ENCODE measurements around the gene LHX5. TPM values are rescaled to one million over a fixed set of nuclear protein-coding genes. Genes with fewer than 3 reads are reported as not detected.

Gene LHX5
- total RNA-seq, 1 experiment from 2014 or later = 0.65 TPM

GRCh38 chr12:113474635-113475436, 3.2 kb upstream of the LHX5 start:
- Histone ChIP-seq H3K79me2 (ENCODE audit: low read depth) (no peaks in the 10 kb centered on the region), H3K27ac (no peak overlapping the region), H3K27me3 (ENCODE audit: insufficient read depth, low read depth) (peaks cover 90% of the 10 kb centered on the region), H3K9me2 (ENCODE audit: insufficient read depth) (no peaks in the 10 kb centered on the region), H2AFZ (no peak overlapping the region), H3K4me1 (replicated peaks; ENCODE audit: insufficient read depth) (no peaks in the 10 kb centered on the region), H4K20me1 (ENCODE audit: insufficient read depth) (no peaks in the 10 kb centered on the region), H3K9me3 (ENCODE audit: insufficient read depth, low read depth) (no peaks in the 10 kb centered on the region), H3K36me3 (ENCODE audit: low read depth) (no peaks in the 10 kb centered on the region), H3K4me2 (no peak overlapping the region), H3K4me3 (no peak overlapping the region), H3F3A (ENCODE audit: insufficient read depth, low read depth) (no peaks in the 10 kb centered on the region)
- no peak for TF ChIP-seq EZH2 (IDR thresholded peaks at IDR 0.05; ENCODE audit: low read depth)
- TF ChIP-seq CTCF (conservative IDR thresholded peaks at IDR 0.05) = no peak
- CTCF ChIA-PET = no interaction called here
- no TSS peak for BruUV-seq (replicated peaks)
- no peak for DNase-seq
- intact Hi-C loops (cut with micrococcal nuclease; ENCODE audit: unreplicated experiment) = no loop called here
- POLR2A ChIA-PET (ENCODE audit: unreplicated experiment) = no interaction called here

GRCh38 chr12:113473942-113474341, 2.3 kb upstream of the LHX5 start:
- H3K9me3 ChIP-seq (ENCODE audit: insufficient read depth, low read depth) = no peaks in the 10 kb centered on the region
- H3K4me1 ChIP-seq (replicated peaks; ENCODE audit: insufficient read depth) = no peaks in the 10 kb centered on the region
- H3K4me3 ChIP-seq = no peak overlapping the region
- H3K36me3 ChIP-seq (ENCODE audit: low read depth) = no peaks in the 10 kb centered on the region
- POLR2A ChIA-PET (ENCODE audit: unreplicated experiment) = interaction anchor here (0.6 kb wide), 2 partner anchors 52 to 265 kb away, joined by 9 to 11 read pairs; partner anchors contain the start of gene SDSL
- H3K27ac ChIP-seq = no peak overlapping the region
- H4K20me1 ChIP-seq (ENCODE audit: insufficient read depth) = no peaks in the 10 kb centered on the region
- no peaks in the 10 kb centered on the region for H3K9me2 ChIP-seq (ENCODE audit: insufficient read depth)
- H3F3A ChIP-seq (ENCODE audit: insufficient read depth, low read depth) = no peaks in the 10 kb centered on the region
- H2AFZ ChIP-seq = no peak overlapping the region
- intact Hi-C loops (cut with micrococcal nuclease; ENCODE audit: unreplicated experiment) = no loop called here
- TF ChIP-seq CTCF (conservative IDR thresholded peaks at IDR 0.05) (no peak), EZH2 (IDR thresholded peaks at IDR 0.05; ENCODE audit: low read depth) (no peak)
- no peak overlapping the region for H3K4me2 ChIP-seq
- peaks cover 90% of the 10 kb centered on the region for H3K27me3 ChIP-seq (ENCODE audit: insufficient read depth, low read depth)
- H3K79me2 ChIP-seq (ENCODE audit: low read depth) = no peaks in the 10 kb centered on the region
- CTCF ChIA-PET = no interaction called here
- peak; percentile 9 to 39 for DNase-seq
- no TSS peak for BruUV-seq (replicated peaks)

- H3K4me3 ChIP-seq = no peak overlapping the region
- POLR2A ChIA-PET (ENCODE audit: unreplicated experiment) = interaction anchor here (0.6 kb wide), 1 partner anchor 51 kb away, joined by 11 read pairs; the partner anchor contains the start of gene SDSL
- DNase-seq = no peak
- TF ChIP-seq CTCF (conservative IDR thresholded peaks at IDR 0.05) (no peak), EZH2 (IDR thresholded peaks at IDR 0.05; ENCODE audit: low read depth) (no peak)
- H4K20me1 ChIP-seq (ENCODE audit: insufficient read depth) = no peaks in the 10 kb centered on the region
- H3K9me2 ChIP-seq (ENCODE audit: insufficient read depth) = no peaks in the 10 kb centered on the region
- H3K9me3 ChIP-seq (ENCODE audit: insufficient read depth, low read depth) = no peaks in the 10 kb centered on the region
- peaks cover 90% of the 10 kb centered on the region for H3K27me3 ChIP-seq (ENCODE audit: insufficient read depth, low read depth)
- no peak overlapping the region for H2AFZ ChIP-seq
- H3F3A ChIP-seq (ENCODE audit: insufficient read depth, low read depth) = no peaks in the 10 kb centered on the region
- no peaks in the 10 kb centered on the region for H3K36me3 ChIP-seq (ENCODE audit: low read depth)
- CTCF ChIA-PET = no interaction called here
- intact Hi-C loops (cut with micrococcal nuclease; ENCODE audit: unreplicated experiment) = no loop called here
- no TSS peak for BruUV-seq (replicated peaks)
- H3K4me2 ChIP-seq = no peak overlapping the region
- no peaks in the 10 kb centered on the region for H3K79me2 ChIP-seq (ENCODE audit: low read depth)
- no peak overlapping the region for H3K27ac ChIP-seq
- H3K4me1 ChIP-seq (replicated peaks; ENCODE audit: insufficient read depth) = no peaks in the 10 kb centered on the region
Measured at GRCh38 chr12:113473400-113473799, 1.7 kb upstream of the LHX5 start.

Measured in PC-9 (cell line).